Pulmonary artery endothelial cell (primary cell): ENCODE data around the gene KLRC3. TPM values are rescaled to one million over a fixed set of nuclear protein-coding genes. Genes with fewer than 3 reads are reported as not detected.
"Not testable (repeated sequence)": the region's sequence is repeated elsewhere in the genome, so short reads cannot be mapped to it uniquely, and the experiment has no call there.

ENCODE experiments used
- DNase-seq: peaks from one replicate; pipeline ENCODE4 v3.0.0-alpha.2; 2011; ENCODE audit warnings: low read depth, low spot score
- total RNA-seq: library from RNA; depleted of rRNA; stranded (reverse); fragments of >200 nt; gene quantifications from 2 replicates; pipeline ENCODE4 v1.2.3, GENCODE V29; 2014

The KLRC3 gene
- total RNA-seq, 1 donor from 2014 or later = not detected

GRCh38 chr12:10369557-10370415, 50.6 kb downstream of the KLRC3 start:
- no peak for DNase-seq

GRCh38 chr12:10368206-10369171, 51.9 kb downstream of the KLRC3 start:
- DNase-seq = no peak

GRCh38 chr12:10367714-10368113, 52.7 kb downstream of the KLRC3 start:
- not testable (repeated sequence) for DNase-seq

GRCh38 chr12:10366875-10367274, 53.5 kb downstream of the KLRC3 start:
- DNase-seq = no peak

- DNase-seq = no peak
Measured at GRCh38 chr12:10365696-10366405, 54.5 kb downstream of the KLRC3 start.

- peak; percentile 40 for DNase-seq
Measured at GRCh38 chr12:10364815-10365622, 55.4 kb downstream of the KLRC3 start.

GRCh38 chr12:10363914-10364814, 56.2 kb downstream of the KLRC3 start:
- DNase-seq = no peak

GRCh38 chr12:10363658-10363913, 56.8 kb downstream of the KLRC3 start:
- no peak for DNase-seq

- DNase-seq = no peak
Measured at GRCh38 chr12:10362828-10363657, 57.4 kb downstream of the KLRC3 start.

GRCh38 chr12:10362325-10362724, 58.1 kb downstream of the KLRC3 start:
- DNase-seq = no peak

Other genes with a start within 250 kb of the KLRC3 start
- gene OLR1, start 248.5 kb downstream of the KLRC3 start, total RNA-seq = not detected in 2 replicates
- not detected in 2 replicates for gene TMEM52B, start 241.6 kb downstream of the KLRC3 start, total RNA-seq
- gene GABARAPL1, start 207.7 kb downstream of the KLRC3 start, total RNA-seq = 48.4 and 73.1 TPM in 2 replicates
- 0.20 and 0.32 TPM in 2 replicates for gene KLRD1, start 112.7 kb downstream of the KLRC3 start, total RNA-seq
- not detected in 2 replicates for gene KLRK1, start 30.6 kb downstream of the KLRC3 start, total RNA-seq
- gene KLRC4, start 10.8 kb downstream of the KLRC3 start, total RNA-seq = not detected in 2 replicates
- gene KLRC2, start 15.4 kb upstream of the KLRC3 start, total RNA-seq = not detected in 2 replicates
- gene KLRC1, start 32.8 kb upstream of the KLRC3 start, total RNA-seq = not detected in 2 replicates
- gene EIF2S3B, start 85.3 kb upstream of the KLRC3 start, total RNA-seq = 1.4 and 2.6 TPM in 2 replicates
- 26.1 and 34.1 TPM in 2 replicates for gene MAGOHB, start 193.0 kb upstream of the KLRC3 start, total RNA-seq